ENCODE data around the gene TMEM108. TPM values are rescaled to one million over a fixed set of nuclear protein-coding genes. Genes with fewer than 3 reads are reported as not detected.

The TMEM108 gene
- total RNA-seq, 1 experiment from 2014 or later = not detected

DNA sequence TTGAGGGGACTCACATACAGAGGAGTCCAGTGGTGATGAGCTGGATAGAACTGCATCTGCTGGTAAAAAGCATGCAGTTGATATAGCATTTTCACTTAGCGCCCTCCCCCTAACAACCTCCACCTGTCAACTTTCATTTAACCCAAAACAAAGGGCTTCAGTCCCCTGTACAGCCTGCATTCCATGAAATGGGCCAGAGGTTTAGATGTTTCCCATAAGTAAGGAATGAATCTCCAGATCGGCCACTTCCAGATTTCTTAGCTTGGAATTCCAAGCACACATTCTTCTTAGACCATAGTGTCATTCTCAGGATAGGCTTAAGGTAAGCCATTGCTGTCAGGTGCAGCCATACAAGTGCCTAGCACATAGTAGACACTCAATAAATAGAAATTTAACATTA lies 328.7 kb downstream of the TMEM108 start:
- Histone ChIP-seq H3K9me3 (replicated peaks) (no peaks in the 10 kb centered on the region), H3K27me3 (replicated peaks) (no peaks in the 10 kb centered on the region), H3K27ac (no peak overlapping the region), H3K4me1 (replicated peaks) (no peaks in the 10 kb centered on the region), H3K4me3 (no peak overlapping the region), H3K36me3 (no peaks in the 10 kb centered on the region)
- no peak for DNase-seq (ENCODE audit: low read depth in 1 of 2, low spot score in 2 of 2)

DNA sequence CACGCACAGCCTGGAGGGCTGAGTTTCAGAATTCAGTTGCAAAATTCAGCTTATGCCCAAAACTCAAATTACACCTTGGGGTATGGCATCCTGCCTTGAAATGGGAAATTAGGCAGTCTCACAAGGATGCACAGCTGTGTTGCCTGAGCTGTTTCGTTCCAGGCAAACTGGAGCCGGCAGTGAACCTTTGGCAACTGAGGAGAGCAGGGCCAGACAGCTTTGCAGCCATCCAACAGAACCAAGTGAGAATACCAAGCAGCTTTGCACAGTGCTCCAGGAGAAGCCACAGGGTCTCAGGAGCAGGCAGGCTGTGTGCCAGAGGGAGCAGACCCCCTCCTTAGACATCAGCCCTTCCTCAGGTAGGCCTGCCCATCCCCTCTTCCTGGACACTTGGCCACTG lies 329.2 kb downstream of the TMEM108 start:
- Histone ChIP-seq H3K27me3 (replicated peaks) (no peaks in the 10 kb centered on the region), H3K4me1 (replicated peaks) (no peaks in the 10 kb centered on the region), H3K9me3 (replicated peaks) (no peaks in the 10 kb centered on the region), H3K4me3 (no peak overlapping the region), H3K36me3 (no peaks in the 10 kb centered on the region), H3K27ac (no peak overlapping the region)
- DNase-seq (ENCODE audit: low read depth in 1 of 2, low spot score in 2 of 2) = no peak

DNA sequence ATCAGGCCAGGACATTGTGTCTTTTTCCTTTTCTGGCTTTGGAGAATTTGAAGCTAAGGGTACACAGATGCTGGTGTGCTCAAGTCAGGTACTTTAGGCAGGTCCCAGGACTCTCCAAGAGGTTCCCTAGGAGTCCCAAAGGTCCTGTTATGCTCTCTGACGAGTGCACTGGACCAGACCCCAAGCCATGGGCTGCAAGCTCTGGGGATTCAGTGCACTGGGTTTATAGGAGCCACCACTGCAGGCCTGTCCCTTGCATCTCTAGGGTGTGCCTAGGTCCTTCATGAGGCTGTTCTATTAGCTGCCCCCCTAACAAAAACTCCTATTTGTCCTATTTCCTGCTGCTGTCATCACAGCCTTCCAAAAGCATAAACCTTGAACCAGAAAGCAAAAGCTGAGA lies 329.8 kb downstream of the TMEM108 start:
- no peaks in the 10 kb centered on the region for H3K27me3 ChIP-seq (replicated peaks)

DNA sequence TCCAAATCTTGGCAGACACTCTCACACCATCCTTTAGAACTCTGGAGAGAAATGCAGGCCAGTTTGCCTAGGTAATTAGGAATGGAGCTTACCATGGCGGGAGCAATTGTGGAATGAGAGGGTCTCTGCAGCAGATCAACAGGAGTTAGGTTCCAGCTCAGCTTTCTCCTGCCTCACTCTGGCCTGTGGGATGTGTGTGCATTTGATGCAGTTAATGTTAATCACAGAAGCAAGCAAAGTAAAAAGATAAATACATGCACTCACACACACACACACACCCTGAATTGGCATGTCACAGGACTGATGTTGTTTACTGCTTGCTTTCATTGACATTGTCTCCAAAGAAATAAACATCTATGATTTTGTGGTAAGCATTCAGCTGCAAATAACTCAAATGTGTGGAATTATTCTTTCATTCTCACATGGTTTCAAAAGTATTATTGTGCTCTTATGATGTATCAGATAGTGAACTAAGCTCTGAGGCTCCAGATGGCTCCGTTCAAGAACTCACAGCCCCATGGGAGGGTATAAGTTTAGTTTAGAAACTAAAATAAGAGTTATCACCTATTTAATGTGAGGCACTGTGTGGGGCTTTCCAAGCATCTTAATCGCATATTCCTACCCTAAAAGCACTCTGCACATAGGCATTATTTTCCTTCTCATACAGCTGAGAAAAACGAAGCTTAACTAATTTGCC lies 330.3 kb downstream of the TMEM108 start:
- H3K27me3 ChIP-seq (replicated peaks) = no peaks in the 10 kb centered on the region
- H3K4me3 ChIP-seq = no peak overlapping the region
- no peaks in the 10 kb centered on the region for H3K4me1 ChIP-seq (replicated peaks)
- no peaks in the 10 kb centered on the region for H3K36me3 ChIP-seq
- DNase-seq (ENCODE audit: low read depth in 1 of 2, low spot score in 2 of 2) = no peak
- H3K9me3 ChIP-seq (replicated peaks) = no peaks in the 10 kb centered on the region
- H3K27ac ChIP-seq = no peak overlapping the region

More for the DNA sequence above, 329.8 kb downstream of the TMEM108 start:
- H3K36me3 ChIP-seq = no peaks in the 10 kb centered on the region
- H3K9me3 ChIP-seq (replicated peaks) = no peaks in the 10 kb centered on the region
- no peak overlapping the region for H3K4me3 ChIP-seq
- H3K4me1 ChIP-seq (replicated peaks) = no peaks in the 10 kb centered on the region
- H3K27ac ChIP-seq = no peak overlapping the region
- DNase-seq (ENCODE audit: low read depth in 1 of 2, low spot score in 2 of 2) = no peak

DNA sequence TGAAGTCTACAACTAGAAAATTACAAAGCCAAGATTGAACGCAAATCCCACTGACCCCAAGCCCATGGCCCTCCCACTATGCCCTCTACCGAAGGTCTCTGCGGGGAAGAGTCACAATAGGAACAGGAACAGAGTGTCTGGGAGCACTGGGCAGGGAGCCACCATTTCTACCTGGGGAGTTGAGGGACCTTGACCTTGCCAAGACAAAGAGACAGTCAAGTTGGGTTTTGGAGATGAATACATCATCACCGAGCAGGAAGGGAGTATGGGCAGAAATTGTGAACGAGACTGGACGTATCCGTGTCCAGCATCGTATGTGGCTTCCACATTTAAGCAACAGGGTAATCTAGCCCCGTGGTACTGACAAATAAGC lies 330.9 kb downstream of the TMEM108 start:
- Histone ChIP-seq H3K4me3 (no peak overlapping the region), H3K4me1 (replicated peaks) (no peaks in the 10 kb centered on the region), H3K9me3 (replicated peaks) (no peaks in the 10 kb centered on the region), H3K27ac (no peak overlapping the region), H3K36me3 (no peaks in the 10 kb centered on the region), H3K27me3 (replicated peaks) (no peaks in the 10 kb centered on the region)
- DNase-seq (ENCODE audit: low read depth in 1 of 2, low spot score in 2 of 2) = no peak

DNA sequence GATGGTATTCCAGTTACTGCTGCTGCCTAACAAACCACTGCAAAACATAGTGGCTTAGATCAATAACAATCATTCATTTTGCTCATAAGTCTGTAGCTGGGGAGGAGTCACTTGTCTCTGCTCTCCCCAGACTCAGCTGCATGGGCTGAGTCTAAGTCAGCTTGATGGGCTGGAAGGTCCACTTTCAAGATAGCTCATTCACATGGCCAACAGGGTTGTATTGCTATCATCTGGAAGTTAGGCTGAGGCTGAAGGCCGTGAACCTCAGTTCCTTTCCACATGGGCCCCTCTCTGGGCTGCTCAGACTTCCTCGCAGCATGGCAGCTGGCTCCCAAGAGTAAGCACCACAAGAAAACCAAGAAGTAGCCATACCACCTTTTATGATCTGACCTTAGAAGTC lies 333.0 kb downstream of the TMEM108 start:
- Histone ChIP-seq H3K27me3 (replicated peaks) (no peaks in the 10 kb centered on the region), H3K9me3 (replicated peaks) (no peaks in the 10 kb centered on the region), H3K4me3 (no peak overlapping the region), H3K4me1 (replicated peaks) (peaks cover 4% of the 10 kb centered on the region), H3K27ac (no peak overlapping the region), H3K36me3 (no peaks in the 10 kb centered on the region)
- no peak for DNase-seq (ENCODE audit: low read depth in 1 of 2, low spot score in 2 of 2)

DNA sequence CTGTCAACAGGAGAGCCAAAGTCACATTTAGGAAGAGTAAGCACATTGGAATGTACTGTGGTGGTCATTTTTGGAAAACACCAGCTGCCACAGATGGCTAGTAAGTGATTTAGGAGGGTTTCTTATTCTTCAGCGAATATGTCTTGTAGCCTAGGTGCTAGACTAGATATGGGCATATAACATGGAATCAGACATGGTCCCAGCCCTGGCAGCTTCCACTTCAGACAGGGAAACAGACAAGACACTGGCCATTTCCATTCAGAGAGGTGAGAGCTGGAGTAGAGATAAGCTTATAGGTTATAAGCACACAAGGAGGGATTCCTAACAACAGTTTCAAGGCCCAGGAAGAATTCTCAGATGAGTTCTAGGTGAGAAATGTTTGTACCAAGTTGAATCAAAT lies 333.5 kb downstream of the TMEM108 start:
- DNase-seq (ENCODE audit: low read depth in 1 of 2, low spot score in 2 of 2) = no peak
- Histone ChIP-seq H3K36me3 (no peaks in the 10 kb centered on the region), H3K27me3 (replicated peaks) (no peaks in the 10 kb centered on the region), H3K4me1 (replicated peaks) (peaks cover 4% of the 10 kb centered on the region), H3K9me3 (replicated peaks) (no peaks in the 10 kb centered on the region), H3K4me3 (no peak overlapping the region), H3K27ac (no peak overlapping the region)

DNA sequence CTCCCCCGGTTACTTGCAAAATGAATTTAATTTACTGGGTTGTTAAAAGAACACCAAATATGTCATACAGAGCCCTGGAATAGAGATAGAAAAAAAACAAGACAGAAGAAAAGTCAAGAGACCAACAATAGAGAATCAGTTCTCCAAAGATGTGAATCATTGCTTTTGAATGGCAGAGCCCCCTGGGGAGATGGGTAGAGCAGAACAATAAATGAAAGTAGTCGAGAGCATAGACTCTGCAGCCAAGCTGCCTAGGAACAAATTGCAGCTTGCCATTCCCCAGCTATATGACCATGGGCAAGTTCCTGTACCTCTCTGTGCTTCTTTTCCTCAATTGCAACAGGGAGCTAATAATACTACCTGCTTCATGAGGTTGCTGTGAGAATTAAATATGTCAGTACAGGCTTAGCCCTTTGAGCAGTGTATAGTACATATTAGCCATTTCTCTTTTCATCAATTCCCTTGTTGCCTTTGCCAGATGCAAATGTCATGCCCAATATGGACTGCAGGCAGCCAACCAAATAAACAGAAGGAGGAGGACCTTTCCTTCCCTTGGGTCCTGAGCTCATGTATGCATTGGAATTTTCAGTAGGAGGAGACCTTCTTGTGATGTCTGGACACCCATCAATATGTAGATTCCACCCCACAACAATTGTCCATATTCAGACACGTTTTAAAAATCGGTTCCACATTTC lies 336.7 kb downstream of the TMEM108 start:
- Histone ChIP-seq H3K9me3 (replicated peaks) (no peaks in the 10 kb centered on the region), H3K27ac (no peak overlapping the region), H3K27me3 (replicated peaks) (no peaks in the 10 kb centered on the region), H3K4me1 (replicated peaks) (peaks cover 4% of the 10 kb centered on the region), H3K36me3 (no peaks in the 10 kb centered on the region), H3K4me3 (no peak overlapping the region)
- DNase-seq (ENCODE audit: low read depth in 1 of 2, low spot score in 2 of 2) = no peak

DNA sequence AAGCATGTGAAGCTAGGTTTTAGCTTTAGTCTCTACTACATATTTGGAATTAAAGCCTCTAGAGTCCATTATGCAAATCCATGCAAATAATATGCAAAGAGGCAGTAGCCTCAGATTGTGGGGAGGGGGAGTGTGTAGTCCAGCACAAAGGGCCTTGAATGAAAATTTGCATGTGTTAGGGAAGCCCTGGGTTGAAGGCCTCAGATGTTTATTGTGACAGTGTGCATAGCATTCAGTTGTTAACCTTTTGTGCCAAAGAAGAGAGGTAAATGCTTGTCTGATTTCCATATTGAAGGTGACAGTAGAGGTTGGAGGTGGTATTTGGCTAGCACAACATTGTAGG lies 337.2 kb downstream of the TMEM108 start:
- H3K4me3 ChIP-seq = no peak overlapping the region
- no peak for DNase-seq (ENCODE audit: low read depth in 1 of 2, low spot score in 2 of 2)
- H3K9me3 ChIP-seq (replicated peaks) = no peaks in the 10 kb centered on the region
- peaks cover 4% of the 10 kb centered on the region for H3K4me1 ChIP-seq (replicated peaks)
- no peaks in the 10 kb centered on the region for H3K36me3 ChIP-seq
- H3K27ac ChIP-seq = no peak overlapping the region
- H3K27me3 ChIP-seq (replicated peaks) = no peaks in the 10 kb centered on the region

DNA sequence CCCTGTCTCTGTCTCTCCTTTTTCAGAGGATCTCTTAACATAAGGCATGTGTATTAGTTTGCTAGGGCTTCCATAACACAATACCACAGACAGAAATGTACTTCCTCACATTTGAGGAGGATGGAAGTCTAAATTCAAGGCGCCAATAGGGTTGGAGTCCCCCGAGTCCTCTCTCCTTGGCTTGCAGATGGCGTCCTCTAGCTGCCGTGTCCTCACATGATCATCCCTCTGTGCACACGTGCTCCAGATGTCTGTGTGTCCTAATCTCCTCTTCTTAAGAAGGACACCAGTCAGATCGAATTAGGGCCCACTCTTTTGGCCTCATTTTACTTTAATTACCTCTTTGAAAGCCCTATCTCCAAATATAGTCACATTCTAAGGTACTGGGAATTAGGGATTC lies 338.6 kb downstream of the TMEM108 start:
- H3K27ac ChIP-seq = no peak overlapping the region
- H3K4me3 ChIP-seq = no peak overlapping the region
- no peak for DNase-seq (ENCODE audit: low read depth in 1 of 2, low spot score in 2 of 2)
- H3K36me3 ChIP-seq = no peaks in the 10 kb centered on the region
- no peaks in the 10 kb centered on the region for H3K9me3 ChIP-seq (replicated peaks)
- peaks cover 4% of the 10 kb centered on the region for H3K4me1 ChIP-seq (replicated peaks)
- H3K27me3 ChIP-seq (replicated peaks) = no peaks in the 10 kb centered on the region

DNA sequence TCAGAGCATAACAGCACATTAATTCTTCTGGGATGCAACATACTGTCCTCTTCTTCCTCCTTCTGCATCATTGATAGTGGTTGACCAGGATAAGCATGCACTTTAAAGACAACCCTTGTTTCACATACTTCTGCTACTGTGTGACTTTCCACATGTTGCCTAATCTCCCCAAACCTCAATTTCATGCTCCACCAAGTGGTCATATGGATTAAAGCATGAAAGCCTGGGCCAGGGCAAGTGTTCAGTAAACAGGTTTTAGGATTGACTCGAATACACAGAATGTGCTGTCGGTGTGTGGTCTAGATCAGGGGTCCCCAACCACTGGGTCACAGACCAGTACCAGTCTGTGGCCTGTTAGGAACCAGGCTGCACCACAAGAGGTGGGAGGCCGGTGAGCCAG lies 339.2 kb downstream of the TMEM108 start:
- peaks cover 4% of the 10 kb centered on the region for H3K4me1 ChIP-seq (replicated peaks)
- no peak overlapping the region for H3K4me3 ChIP-seq
- DNase-seq (ENCODE audit: low read depth in 1 of 2, low spot score in 2 of 2) = no peak
- no peaks in the 10 kb centered on the region for H3K9me3 ChIP-seq (replicated peaks)
- H3K27ac ChIP-seq = no peak overlapping the region
- no peaks in the 10 kb centered on the region for H3K36me3 ChIP-seq
- H3K27me3 ChIP-seq (replicated peaks) = no peaks in the 10 kb centered on the region

DNA sequence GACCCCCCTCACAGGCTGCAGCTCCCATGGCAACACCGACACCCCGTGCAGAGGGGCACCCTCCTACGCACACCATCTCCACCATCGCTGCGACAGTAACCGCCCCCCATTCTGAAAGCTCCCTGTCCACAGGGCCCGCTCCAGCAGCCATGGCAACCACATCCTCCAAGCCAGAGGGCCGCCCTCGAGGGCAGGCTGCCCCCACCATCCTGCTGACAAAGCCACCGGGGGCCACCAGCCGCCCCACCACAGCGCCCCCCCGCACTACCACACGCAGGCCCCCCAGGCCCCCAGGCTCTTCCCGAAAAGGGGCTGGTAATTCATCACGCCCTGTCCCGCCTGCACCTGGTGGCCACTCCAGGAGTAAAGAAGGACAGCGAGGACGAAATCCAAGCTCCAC lies 341.7 kb downstream of the TMEM108 start:
- DNase-seq (ENCODE audit: low read depth in 1 of 2, low spot score in 2 of 2) = no peak
- H3K36me3 ChIP-seq = peaks cover 8% of the 10 kb centered on the region
- H3K27ac ChIP-seq = no peak overlapping the region
- H3K9me3 ChIP-seq (replicated peaks) = no peaks in the 10 kb centered on the region
- H3K4me3 ChIP-seq = no peak overlapping the region
- peaks cover 2% of the 10 kb centered on the region for H3K4me1 ChIP-seq (replicated peaks)
- H3K27me3 ChIP-seq (replicated peaks) = no peaks in the 10 kb centered on the region

DNA sequence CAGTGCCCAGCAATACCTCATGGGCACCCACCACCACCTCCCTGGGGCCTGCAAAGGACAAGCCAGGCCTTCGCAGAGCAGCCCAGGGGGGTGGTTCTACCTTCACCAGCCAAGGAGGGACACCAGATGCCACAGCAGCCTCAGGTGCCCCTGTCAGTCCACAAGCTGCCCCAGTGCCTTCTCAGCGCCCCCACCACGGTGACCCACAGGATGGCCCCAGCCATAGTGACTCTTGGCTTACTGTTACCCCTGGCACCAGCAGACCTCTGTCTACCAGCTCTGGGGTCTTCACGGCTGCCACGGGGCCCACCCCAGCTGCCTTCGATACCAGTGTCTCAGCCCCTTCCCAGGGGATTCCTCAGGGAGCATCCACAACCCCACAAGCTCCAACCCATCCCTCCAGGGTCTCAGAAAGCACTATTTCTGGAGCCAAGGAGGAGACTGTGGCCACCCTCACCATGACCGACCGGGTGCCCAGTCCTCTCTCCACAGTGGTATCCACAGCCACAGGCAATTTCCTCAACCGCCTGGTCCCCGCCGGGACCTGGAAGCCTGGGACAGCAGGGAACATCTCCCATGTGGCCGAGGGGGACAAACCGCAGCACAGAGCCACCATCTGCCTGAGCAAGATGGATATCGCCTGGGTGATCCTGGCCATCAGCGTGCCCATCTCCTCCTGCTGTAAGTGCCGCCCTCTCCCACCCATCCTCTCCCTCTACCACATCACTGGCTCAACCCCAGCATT lies 342.5 kb downstream of the TMEM108 start:
- no peaks in the 10 kb centered on the region for H3K9me3 ChIP-seq (replicated peaks)
- DNase-seq (ENCODE audit: low read depth in 1 of 2, low spot score in 2 of 2) = no peak
- H3K4me3 ChIP-seq = no peak overlapping the region
- no peak overlapping the region for H3K27ac ChIP-seq
- H3K4me1 ChIP-seq (replicated peaks) = no peaks in the 10 kb centered on the region
- no peaks in the 10 kb centered on the region for H3K27me3 ChIP-seq (replicated peaks)
- H3K36me3 ChIP-seq = peaks cover 8% of the 10 kb centered on the region

DNA sequence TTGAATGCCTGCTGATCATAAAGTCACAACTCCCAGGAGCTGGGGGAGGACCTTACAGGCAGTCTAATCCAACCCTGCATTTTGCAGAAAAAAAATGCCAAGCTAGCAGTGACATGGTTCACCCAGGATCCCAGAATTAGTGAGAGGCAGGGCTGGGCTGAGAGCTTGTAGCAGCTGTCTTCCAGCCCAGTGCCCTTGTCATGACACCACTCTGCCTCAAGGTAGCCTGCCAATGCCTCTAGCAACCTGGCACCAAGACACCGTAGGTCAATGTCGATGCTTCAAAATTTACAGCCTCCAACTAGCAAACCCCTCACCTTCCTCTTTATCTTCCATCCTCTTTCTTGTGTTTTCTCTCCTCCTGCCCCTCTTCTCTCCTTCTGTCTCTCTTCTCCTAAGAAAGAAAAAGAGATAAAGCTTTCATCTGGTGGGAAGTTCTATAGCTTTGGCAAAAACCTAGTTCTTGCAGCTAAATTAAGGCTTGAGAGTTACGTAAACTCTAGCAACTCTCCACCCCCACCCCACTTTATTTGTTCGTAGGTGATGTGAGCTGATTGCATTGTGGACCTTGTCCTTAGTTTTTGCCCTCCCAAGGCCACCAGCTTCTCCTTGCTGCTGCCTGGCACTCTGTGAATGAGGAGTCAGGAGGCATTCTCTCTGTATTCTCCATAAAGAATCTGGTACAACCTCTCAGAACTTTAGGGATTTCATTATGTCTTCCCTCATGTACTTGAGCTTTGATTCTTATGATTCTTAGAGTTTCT lies 343.3 kb downstream of the TMEM108 start:
- Histone ChIP-seq H3K9me3 (replicated peaks) (no peaks in the 10 kb centered on the region), H3K4me3 (no peak overlapping the region), H3K36me3 (peaks cover 8% of the 10 kb centered on the region), H3K27ac (no peak overlapping the region), H3K4me1 (replicated peaks) (no peaks in the 10 kb centered on the region), H3K27me3 (replicated peaks) (no peaks in the 10 kb centered on the region)
- no peak for DNase-seq (ENCODE audit: low read depth in 1 of 2, low spot score in 2 of 2)
